ENCODE results near the gene NF1.

Gene NF1

DNA sequence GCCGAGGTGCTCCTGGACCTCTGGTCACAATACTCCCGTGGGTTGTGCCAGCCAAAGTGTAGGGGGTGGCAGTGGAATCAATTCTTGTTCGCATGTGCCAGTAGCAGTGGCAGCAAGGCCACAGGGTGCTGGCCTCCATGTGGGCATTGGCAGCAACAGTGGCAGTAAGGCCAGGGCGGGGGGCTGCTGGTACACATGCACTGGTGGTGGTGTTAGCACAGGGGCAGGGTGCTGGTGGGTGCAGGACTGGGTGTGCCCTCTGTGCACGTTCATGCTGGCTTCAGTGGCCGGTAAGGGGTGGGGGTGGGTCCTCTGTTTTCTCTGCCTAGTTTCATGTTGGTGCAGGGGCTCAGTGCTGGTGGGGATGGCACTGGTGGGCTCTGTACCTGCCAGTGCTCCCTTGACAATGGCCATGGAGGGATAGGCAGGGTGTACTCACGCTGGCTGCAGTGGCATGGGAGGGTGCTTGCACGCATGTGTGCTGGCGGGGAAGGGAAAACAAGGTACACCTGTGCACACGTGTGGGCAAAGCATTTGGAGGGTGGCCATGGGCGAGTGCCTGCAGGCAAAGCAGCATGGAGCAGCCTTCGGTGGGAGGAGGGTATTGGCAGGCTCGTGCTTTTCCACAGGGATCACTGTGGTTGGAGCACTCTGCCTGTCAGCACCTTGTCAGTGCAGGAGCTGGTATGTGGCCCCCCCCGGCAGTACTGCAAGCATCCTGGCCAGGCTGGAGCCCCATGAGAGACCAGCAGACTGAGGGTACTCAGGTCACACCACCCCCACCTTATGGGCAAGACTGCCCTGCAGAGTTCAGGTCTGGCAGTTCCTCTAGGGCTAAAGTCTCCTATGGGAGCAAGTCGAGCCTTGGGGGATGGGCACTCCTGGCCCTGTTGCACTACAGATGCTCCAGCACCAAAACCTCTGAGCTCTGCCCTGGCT lies 35.8 kb downstream of the NF1 start:
- H3K4me1 ChIP-seq (ENCODE audit: control insufficient read depth, insufficient read depth, low read length): peaks cover 2% of the 10 kb centered on the region; the same call in 1 of the 2 replicates
- no peaks in the 10 kb centered on the region for H3K9me3 ChIP-seq (ENCODE audit: control insufficient read depth, insufficient read depth, low read depth, low read length)
- ChIA-PET CTCF (interaction anchor here (1.1 kb wide), 1 partner anchor 86 kb away, joined by 3 read pairs; no protein-coding TSS in a partner anchor), POLR2A (no interaction called here)
- H3K36me3 ChIP-seq (ENCODE audit: control insufficient read depth in 2 of 2, insufficient read depth in 1 of 2, low read length in 2 of 2): peaks cover 0 to 5% of the 10 kb centered on the region in 2 experiments; a peak in 1 of 3 replicates
- no peak overlapping the region for H3K4me3 ChIP-seq (ENCODE audit: low read depth, low read length)
- H3K27ac ChIP-seq (ENCODE audit: extremely low read depth, low read depth, low read length): 0 out of 2 replicates have a peak overlapping the region, but pooled peaks have one; percentile 10
- TF ChIP-seq ZNF157 (tag by site-specific recombination; IDR thresholded peaks at IDR 0.05): peak; percentile 51; the same call in 1 of the 2 replicates
- TF ChIP-seq OVOL3 (tag by site-specific recombination; IDR thresholded peaks at IDR 0.05): no peak
- TF ChIP-seq, protein P1, sequence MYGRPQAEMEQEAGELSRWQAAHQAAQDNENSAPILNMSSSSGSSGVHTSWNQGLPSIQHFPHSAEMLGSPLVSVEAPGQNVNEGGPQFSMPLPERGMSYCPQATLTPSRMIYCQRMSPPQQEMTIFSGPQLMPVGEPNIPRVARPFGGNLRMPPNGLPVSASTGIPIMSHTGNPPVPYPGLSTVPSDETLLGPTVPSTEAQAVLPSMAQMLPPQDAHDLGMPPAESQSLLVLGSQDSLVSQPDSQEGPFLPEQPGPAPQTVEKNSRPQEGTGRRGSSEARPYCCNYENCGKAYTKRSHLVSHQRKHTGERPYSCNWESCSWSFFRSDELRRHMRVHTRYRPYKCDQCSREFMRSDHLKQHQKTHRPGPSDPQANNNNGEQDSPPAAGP (tag by site-specific recombination; IDR thresholded peaks at IDR 0.05): no peak
- TF ChIP-seq, protein P2, sequence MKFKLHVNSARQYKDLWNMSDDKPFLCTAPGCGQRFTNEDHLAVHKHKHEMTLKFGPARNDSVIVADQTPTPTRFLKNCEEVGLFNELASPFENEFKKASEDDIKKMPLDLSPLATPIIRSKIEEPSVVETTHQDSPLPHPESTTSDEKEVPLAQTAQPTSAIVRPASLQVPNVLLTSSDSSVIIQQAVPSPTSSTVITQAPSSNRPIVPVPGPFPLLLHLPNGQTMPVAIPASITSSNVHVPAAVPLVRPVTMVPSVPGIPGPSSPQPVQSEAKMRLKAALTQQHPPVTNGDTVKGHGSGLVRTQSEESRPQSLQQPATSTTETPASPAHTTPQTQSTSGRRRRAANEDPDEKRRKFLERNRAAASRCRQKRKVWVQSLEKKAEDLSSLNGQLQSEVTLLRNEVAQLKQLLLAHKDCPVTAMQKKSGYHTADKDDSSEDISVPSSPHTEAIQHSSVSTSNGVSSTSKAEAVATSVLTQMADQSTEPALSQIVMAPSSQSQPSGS (tag by site-specific recombination; IDR thresholded peaks at IDR 0.05; ENCODE audit: low read depth): no peak
- TF ChIP-seq SALL2 (tag by site-specific recombination; IDR thresholded peaks at IDR 0.05; ENCODE audit: borderline replicate concordance): no peak
- no peak for TF ChIP-seq ZSCAN23 (tag by site-specific recombination; IDR thresholded peaks at IDR 0.05)
- TF ChIP-seq SCRT2 (tag by site-specific recombination; IDR thresholded peaks at IDR 0.05): no peak
- TF ChIP-seq ZNF140 (tag by site-specific recombination; IDR thresholded peaks at IDR 0.05): no peak
- TF ChIP-seq ZBTB11 (tag by site-specific recombination; conservative IDR thresholded peaks at IDR 0.05; ENCODE audit: low read depth): peak; percentile 29; the same call in 1 of the 2 replicates
- no peak for TF ChIP-seq HOXC10 (CRISPR knock-in tag; IDR thresholded peaks at IDR 0.05)
- no peak for TF ChIP-seq SP2 (tag by site-specific recombination; IDR thresholded peaks at IDR 0.05)
- no peak for TF ChIP-seq ZNF362 (tag by site-specific recombination; IDR thresholded peaks at IDR 0.05)
- no peak for TF ChIP-seq ZNF629 (tag by site-specific recombination; IDR thresholded peaks at IDR 0.05)
- TF ChIP-seq ZXDB (tag by site-specific recombination; IDR thresholded peaks at IDR 0.05): no peak
- TF ChIP-seq, protein P3, sequence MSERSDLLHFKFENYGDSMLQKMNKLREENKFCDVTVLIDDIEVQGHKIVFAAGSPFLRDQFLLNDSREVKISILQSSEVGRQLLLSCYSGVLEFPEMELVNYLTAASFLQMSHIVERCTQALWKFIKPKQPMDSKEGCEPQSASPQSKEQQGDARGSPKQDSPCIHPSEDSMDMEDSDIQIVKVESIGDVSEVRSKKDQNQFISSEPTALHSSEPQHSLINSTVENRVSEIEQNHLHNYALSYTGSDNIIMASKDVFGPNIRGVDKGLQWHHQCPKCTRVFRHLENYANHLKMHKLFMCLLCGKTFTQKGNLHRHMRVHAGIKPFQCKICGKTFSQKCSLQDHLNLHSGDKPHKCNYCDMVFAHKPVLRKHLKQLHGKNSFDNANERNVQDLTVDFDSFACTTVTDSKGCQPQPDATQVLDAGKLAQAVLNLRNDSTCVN (tag by site-specific recombination; optimal IDR thresholded peaks at IDR 0.05): peak; percentile 17
- TF ChIP-seq ZNF549 (tag by site-specific recombination; IDR thresholded peaks at IDR 0.05): no peak
- TF ChIP-seq GLIS2 (tag by site-specific recombination; IDR thresholded peaks at IDR 0.05): 0 out of 2 replicates have a peak, but pooled peaks have one; percentile 25
- TF ChIP-seq ZSCAN4 (tag by site-specific recombination; IDR thresholded peaks at IDR 0.05): no peak
- TF ChIP-seq TCF7L2 (IDR thresholded peaks at IDR 0.05; ENCODE audit: borderline replicate concordance, low read depth, low read length): no peak
- no peak for TF ChIP-seq ZBTB17 (tag by site-specific recombination; IDR thresholded peaks at IDR 0.05)
- no peak for TF ChIP-seq ZSCAN30 (tag by site-specific recombination; IDR thresholded peaks at IDR 0.05)
- no peak for TF ChIP-seq ZNF792 (tag by site-specific recombination; IDR thresholded peaks at IDR 0.05)
- TF ChIP-seq ZNF416 (tag by site-specific recombination; IDR thresholded peaks at IDR 0.05): no peak
- no peak for TF ChIP-seq ZNF670 (tag by site-specific recombination; IDR thresholded peaks at IDR 0.05; ENCODE audit: low read depth)
- no peak for TF ChIP-seq ZNF175 (tag by site-specific recombination; IDR thresholded peaks at IDR 0.05)
- no peak for TF ChIP-seq ZNF654 (tag by site-specific recombination; IDR thresholded peaks at IDR 0.05; ENCODE audit: low read depth)
- TF ChIP-seq ZNF223 (tag by site-specific recombination; IDR thresholded peaks at IDR 0.05): no peak

Data from HEK293 (cell line).